Activated CD4-positive, alpha-beta T cell treated with anti-CD3 and anti-CD28 coated beads, Interleukin-2, amount 10 ng/mL, durations not matched to agents 24 days and 14 days (primary cell): Measurements from ENCODE around the gene CLEC17A. TPM values are rescaled to one million over a fixed set of nuclear protein-coding genes. Genes with fewer than 3 reads are reported as not detected.
"Not testable (repeated sequence)": the region's sequence is repeated elsewhere in the genome, so short reads cannot be mapped to it uniquely, and the experiment has no call there.

Source experiments
- DNase-seq: peaks from one replicate; pipeline ENCODE4 v3.0.0; 2022
- H3K27ac Mint-ChIP-seq: one replicate; pipeline ENCODE4 v1.8.0; 2022; ENCODE audit warnings: mild to moderate bottlenecking, mixed read lengths
- H3K27me3 Mint-ChIP-seq: one replicate; pipeline ENCODE4 v1.8.0; 2022; ENCODE audit warnings: mixed read lengths
- H3K36me3 Mint-ChIP-seq: one replicate; pipeline ENCODE4 v1.8.0; 2022; ENCODE audit warnings: low read depth, mild to moderate bottlenecking, mixed read lengths
- H3K4me1 Mint-ChIP-seq: one replicate; pipeline ENCODE4 v1.8.0; 2021; ENCODE audit warnings: mixed read lengths
- H3K4me3 Mint-ChIP-seq: one replicate; pipeline ENCODE4 v1.8.0; 2022; ENCODE audit warnings: mild to moderate bottlenecking, moderate library complexity, mixed read lengths
- H3K9me3 Mint-ChIP-seq: one replicate; pipeline ENCODE4 v1.8.0; 2021; ENCODE audit warnings: mixed read lengths
- intact Hi-C: fragments of 100-400 bp; cut with micrococcal nuclease; formaldehyde crosslinking; loops from one replicate; pipeline ENCODE4 v1.15.1; 2023
- total RNA-seq: library from RNA; stranded (reverse); gene quantifications from 2 replicates; pipeline ENCODE4 v1.2.3, GENCODE V29; 2022

The CLEC17A gene
- total RNA-seq, 1 donor from 2014 or later, result not detected

DNA sequence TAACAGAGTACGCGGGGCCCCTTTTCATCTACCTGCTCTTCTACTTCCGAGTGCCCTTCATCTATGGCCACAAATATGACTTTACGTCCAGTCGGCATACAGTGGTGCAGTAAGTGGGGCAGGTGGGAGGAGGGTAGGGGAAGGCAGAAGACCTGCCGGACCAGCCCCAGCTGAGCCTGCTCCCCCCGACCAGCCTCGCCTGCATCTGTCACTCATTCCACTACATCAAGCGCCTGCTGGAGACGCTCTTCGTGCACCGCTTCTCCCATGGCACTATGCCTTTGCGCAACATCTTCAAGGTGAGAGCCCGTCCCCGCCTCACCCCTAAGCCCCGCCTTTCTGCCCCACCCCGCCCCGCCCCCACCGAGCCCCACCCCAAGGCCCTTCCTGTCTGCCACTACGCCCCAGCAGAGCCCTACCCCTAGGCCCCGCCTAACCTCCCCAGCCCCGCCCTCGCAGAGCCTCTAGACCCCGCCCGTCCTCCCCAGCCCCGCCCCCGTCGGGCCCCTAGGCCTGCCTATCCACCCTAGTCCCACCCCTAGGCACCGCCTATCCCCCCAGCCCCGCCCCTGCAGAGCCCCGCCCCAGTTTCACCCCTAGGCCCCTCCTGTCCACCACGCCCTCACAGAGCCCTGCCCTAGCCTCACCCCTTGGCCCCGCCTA is 18.8 kb upstream of the CLEC17A start:
- Mint-ChIP-seq H3K27me3 (no peaks in the 10 kb centered on the region), H3K4me3 (no peak overlapping the region), H3K36me3 (peaks cover 23% of the 10 kb centered on the region), H3K9me3 (no peaks in the 10 kb centered on the region), H3K27ac (no peak overlapping the region), H3K4me1 (peaks cover 11% of the 10 kb centered on the region)
- intact Hi-C loops, result no loop called here
- peak; percentile 75 for DNase-seq

DNA sequence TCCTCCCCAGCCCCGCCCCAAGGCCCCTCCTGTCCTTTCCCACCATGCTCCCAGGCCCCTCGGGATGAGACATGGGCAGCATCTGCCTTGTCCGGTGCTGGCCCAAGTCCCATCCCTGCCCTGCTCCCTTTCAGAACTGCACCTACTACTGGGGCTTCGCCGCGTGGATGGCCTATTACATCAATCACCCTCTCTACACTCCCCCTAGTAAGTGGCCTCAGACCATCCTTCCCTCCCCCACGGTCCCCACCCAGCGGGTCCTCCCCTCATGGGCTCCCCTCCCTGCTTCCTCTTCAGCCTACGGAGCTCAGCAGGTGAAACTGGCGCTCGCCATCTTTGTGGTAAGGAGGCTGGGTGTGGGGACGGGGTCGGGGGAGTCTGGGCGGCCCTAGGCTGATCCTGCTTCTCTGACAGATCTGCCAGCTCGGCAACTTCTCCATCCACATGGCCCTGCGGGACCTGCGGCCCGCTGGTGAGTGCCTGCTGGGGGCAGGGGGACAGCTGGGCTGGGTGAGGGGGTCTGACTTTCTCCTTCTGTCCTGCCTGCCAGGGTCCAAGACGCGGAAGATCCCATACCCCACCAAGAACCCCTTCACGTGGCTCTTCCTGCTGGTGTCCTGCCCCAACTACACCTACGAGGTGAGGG is 18.1 kb upstream of the CLEC17A start:
- DNase-seq, H3K9me3 Mint-ChIP-seq, H3K27me3 Mint-ChIP-seq, H3K27ac Mint-ChIP-seq, H3K4me3 Mint-ChIP-seq, intact Hi-C loops: not testable (repeated sequence)
- Mint-ChIP-seq H3K36me3 (peaks cover 23% of the 10 kb centered on the region), H3K4me1 (peaks cover 17% of the 10 kb centered on the region)

DNA sequence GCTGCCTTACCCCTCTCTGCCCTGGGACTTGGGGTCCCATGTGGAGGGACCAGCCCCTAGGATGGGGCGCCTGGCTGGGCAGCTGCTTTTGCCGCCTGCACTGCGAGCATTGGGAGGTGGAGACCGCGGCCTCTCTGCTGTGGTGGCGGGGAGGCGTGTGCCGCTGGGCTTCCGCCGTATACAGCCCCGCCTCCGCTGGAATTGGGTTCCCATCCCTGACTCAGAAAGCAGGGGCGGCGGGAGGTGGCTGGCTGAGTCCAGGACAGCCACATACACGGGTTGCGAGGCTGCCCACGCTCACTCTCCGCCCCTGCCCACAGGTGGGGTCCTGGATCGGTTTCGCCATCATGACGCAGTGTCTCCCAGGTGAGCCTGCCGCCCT is 17.6 kb upstream of the CLEC17A start:
- H3K36me3 Mint-ChIP-seq, result peaks cover 23% of the 10 kb centered on the region

DNA sequence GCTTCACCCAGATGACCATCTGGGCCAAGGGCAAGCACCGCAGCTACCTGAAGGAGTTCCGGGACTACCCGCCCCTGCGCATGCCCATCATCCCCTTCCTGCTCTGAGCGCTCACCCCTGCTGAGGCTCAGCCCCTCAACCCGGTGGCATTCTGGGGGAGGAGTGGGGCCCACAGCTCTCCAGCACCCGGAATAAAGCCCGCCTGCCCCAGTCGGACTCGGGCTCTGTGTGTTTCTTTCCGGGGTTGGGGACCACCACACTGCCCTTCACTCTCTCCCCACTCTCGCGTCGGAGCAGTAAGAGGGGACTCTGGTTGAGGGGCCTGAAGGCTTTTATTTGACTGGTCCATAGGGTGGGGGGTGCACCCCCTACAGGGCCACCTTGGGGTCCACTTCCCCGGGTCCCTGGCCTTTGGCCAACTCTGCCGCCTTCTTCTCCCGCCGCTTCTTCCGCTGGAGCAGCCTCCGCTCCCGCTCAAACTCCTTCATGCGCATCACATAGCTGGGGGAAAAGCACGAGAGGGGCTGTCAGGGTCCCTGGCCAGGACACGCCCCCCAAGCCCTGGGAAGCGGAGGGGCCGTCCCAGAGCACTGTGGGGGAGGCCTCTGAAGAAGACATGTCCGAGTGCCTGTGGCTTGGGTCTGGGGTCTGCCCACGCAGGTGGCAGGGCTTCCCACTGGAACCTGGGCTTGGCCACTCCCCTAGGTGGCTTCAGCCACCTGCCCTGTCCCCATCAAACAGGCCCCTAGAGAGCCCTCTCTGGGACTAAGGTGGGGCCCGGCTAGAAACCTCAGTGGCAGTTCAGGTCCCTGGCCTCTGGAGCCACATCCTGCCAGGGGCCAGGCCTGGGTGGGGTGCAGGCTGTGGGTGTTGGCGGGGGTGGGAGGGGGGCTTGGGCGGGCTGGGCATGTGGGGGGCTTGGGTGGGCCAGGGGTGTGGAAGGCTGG is 16.8 kb upstream of the CLEC17A start:
- peaks cover 24% of the 10 kb centered on the region for H3K36me3 Mint-ChIP-seq
- H3K9me3 Mint-ChIP-seq, result no peaks in the 10 kb centered on the region
- H3K4me1 Mint-ChIP-seq, result peaks cover 18% of the 10 kb centered on the region
- H3K27ac Mint-ChIP-seq, result no peak overlapping the region
- H3K4me3 Mint-ChIP-seq, result no peak overlapping the region
- no peak for DNase-seq
- no peaks in the 10 kb centered on the region for H3K27me3 Mint-ChIP-seq
- intact Hi-C loops, result no loop called here

More for the DNA sequence above, 17.6 kb upstream of the CLEC17A start:
- DNase-seq, result no peak
- Mint-ChIP-seq H3K27me3 (no peaks in the 10 kb centered on the region), H3K27ac (no peak overlapping the region), H3K9me3 (no peaks in the 10 kb centered on the region), H3K4me3 (no peak overlapping the region), H3K4me1 (peaks cover 18% of the 10 kb centered on the region)
- intact Hi-C loops, result no loop called here

DNA sequence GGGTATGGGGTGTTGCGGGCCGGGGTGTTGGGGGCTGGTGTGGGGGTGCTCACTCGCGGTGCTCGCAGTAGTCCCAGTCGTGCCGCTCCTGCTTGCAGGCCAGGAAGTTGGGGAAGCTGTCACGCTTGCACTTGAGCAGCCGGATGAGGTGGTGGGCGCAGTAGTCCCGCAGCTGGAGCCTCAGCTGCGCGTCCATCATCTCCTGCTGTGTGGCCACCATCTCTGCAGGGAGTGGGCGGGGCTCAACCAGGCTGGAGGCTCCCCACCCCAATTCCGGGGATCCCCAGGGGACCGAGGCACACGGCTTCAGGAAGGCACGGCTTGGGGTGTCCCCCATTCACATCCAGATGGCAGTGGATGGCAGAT is 16.2 kb upstream of the CLEC17A start:
- peaks cover 27% of the 10 kb centered on the region for H3K36me3 Mint-ChIP-seq
- DNase-seq, result no peak
- intact Hi-C loops, result no loop called here
- no peaks in the 10 kb centered on the region for H3K27me3 Mint-ChIP-seq
- no peak overlapping the region for H3K4me3 Mint-ChIP-seq
- H3K27ac Mint-ChIP-seq, result no peak overlapping the region
- no peaks in the 10 kb centered on the region for H3K9me3 Mint-ChIP-seq
- H3K4me1 Mint-ChIP-seq, result peaks cover 19% of the 10 kb centered on the region

DNA sequence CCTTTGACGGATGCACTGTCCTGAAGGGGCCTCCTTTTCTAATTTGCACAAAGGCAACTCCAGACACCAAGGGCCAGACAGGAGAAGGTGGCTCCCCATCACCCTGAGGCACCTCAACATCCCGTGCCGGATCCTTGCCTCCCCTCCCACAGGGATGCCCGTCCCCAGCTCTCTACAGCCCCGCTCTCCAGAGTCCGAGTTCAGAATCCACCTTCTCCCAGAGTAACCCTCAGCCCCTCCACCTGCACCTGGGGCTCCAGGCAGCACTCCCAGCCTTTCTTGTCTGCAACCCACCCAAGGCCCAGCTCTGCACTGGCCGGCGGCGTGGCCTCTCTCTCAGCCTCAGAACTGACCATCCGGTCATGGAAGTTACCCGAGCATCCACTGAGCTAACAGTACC is 15.8 kb upstream of the CLEC17A start:
- Mint-ChIP-seq H3K9me3 (no peaks in the 10 kb centered on the region), H3K27ac (peak overlapping the region; percentile 53), H3K4me3 (no peak overlapping the region), H3K4me1 (peaks cover 19% of the 10 kb centered on the region), H3K36me3 (peaks cover 27% of the 10 kb centered on the region), H3K27me3 (no peaks in the 10 kb centered on the region)
- no peak for DNase-seq
- intact Hi-C loops, result no loop called here

GRCh38 chr19:14570864-14571527 is 11.9 kb upstream of the CLEC17A start:
- Mint-ChIP-seq H3K36me3 (peaks cover 18% of the 10 kb centered on the region), H3K27me3 (no peaks in the 10 kb centered on the region), H3K9me3 (no peaks in the 10 kb centered on the region), H3K4me3 (peak overlapping the region; percentile 91), H3K27ac (peak overlapping the region; percentile 51), H3K4me1 (peaks cover 23% of the 10 kb centered on the region)
- DNase-seq, result no peak
- intact Hi-C loops, result loop anchor here (10.0 kb wide), 1 partner anchor 214 kb away; no protein-coding TSS in a partner anchor

- intact Hi-C loops, result loop anchor here (1.0 to 10.0 kb wide), 2 partner anchors 117 to 213 kb away; no protein-coding TSS in a partner anchor
- H3K27ac Mint-ChIP-seq, result peak within 1 kb of the TSS; percentile 89
- peaks cover 23% of the 10 kb centered on the region for H3K4me1 Mint-ChIP-seq
- H3K27me3 Mint-ChIP-seq, result no peaks in the 10 kb centered on the region
- H3K9me3 Mint-ChIP-seq, result no peaks in the 10 kb centered on the region
- peak within 1 kb of the TSS; percentile 91 for H3K4me3 Mint-ChIP-seq
- peak; percentile 97 for DNase-seq
- H3K36me3 Mint-ChIP-seq, result peaks cover 17% of the 10 kb centered on the region
These were observed 11.0 kb upstream of the CLEC17A start, which contains the start of gene NDUFB7 for GRCh38 chr19:14571695-14572490. Gene NDUFB7 (minus strand): TSS chr19:14572066. CDS start chr19:14572000, 66 bp downstream.

DNA sequence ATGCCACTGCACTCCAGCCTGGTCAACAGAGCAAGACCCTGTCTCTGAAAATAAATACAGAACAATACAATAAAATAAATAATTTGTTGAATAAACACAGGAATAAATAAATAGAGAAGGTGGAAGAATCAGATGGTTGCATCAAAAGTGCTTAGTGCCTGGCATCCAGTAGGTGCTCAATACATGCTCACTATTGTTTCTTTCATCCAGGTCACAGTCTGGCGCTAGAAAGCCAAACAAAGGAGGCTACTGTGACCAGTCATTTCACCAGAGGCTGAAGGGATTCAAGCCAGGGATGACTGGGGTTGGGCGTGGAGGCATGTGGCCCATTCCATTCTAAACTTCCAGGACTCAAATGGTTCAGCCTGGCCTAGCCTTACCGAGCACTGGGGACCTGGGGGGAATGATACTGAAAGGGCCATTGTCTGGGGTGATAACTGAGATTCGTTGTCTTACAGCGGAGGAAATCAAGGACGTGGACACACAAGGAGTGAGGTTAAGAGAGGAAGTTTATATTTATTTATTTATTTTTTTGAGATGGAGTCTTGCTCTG is 7.4 kb upstream of the CLEC17A start:
- H3K36me3 Mint-ChIP-seq, result peaks cover 3% of the 10 kb centered on the region
- no peaks in the 10 kb centered on the region for H3K9me3 Mint-ChIP-seq
- H3K27me3 Mint-ChIP-seq, result no peaks in the 10 kb centered on the region
- no peak for DNase-seq
- no peak overlapping the region for H3K27ac Mint-ChIP-seq
- intact Hi-C loops, result loop anchor here (10.0 kb wide), 1 partner anchor 209 kb away; no protein-coding TSS in a partner anchor
- no peak overlapping the region for H3K4me3 Mint-ChIP-seq
- peaks cover 10% of the 10 kb centered on the region for H3K4me1 Mint-ChIP-seq

DNA sequence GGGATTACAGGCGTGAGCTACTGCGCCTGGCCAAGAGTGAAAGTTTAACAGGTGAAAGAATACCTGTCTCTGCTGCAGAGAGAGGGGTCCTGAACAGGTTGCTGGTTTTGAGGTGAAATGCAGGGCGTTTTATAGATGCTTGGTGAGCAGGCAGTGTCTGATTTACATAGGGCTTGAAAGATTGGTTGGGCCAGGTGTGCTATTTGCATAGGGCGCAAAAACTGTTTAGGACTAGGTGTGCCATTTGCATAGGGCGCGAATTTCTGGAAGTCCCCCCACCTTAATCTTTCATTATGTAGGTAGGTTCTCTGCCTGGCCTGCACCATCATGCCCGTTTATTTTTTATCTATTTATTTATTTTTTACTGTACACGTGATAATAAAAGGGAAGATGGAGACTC is 6.5 kb upstream of the CLEC17A start:
- Mint-ChIP-seq H3K36me3 (peaks cover 2% of the 10 kb centered on the region), H3K27ac (no peak overlapping the region), H3K4me3 (no peak overlapping the region), H3K4me1 (peaks cover 10% of the 10 kb centered on the region), H3K27me3 (no peaks in the 10 kb centered on the region), H3K9me3 (no peaks in the 10 kb centered on the region)
- DNase-seq, result no peak
- intact Hi-C loops, result loop anchor here (10.0 kb wide), 1 partner anchor 208 kb away; no protein-coding TSS in a partner anchor

DNA sequence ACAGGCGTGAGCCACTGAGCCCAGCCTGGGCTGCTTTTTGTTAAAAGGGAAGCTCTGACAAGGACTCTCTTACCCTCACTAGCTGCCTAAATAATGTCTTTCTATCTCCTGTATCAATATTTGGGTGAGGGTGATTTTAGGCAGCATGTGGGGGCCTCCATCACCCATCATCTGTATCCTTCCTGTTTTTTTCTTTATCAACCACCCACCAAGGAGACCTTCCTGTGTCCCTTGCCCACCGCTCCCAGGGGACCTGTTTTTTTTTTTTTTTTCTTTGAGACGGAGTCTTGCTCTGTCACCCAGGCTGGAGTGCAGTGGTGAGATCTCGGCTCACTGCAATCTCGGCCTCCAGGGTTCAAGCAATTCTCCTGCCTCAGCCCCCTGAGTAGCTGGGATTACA is 5.6 kb upstream of the CLEC17A start:
- Mint-ChIP-seq H3K27ac (no peak overlapping the region), H3K36me3 (no peaks in the 10 kb centered on the region), H3K27me3 (no peaks in the 10 kb centered on the region), H3K4me3 (no peak overlapping the region), H3K4me1 (peaks cover 8% of the 10 kb centered on the region), H3K9me3 (no peaks in the 10 kb centered on the region)
- no peak for DNase-seq
- intact Hi-C loops, result loop anchor here (10.0 kb wide), 1 partner anchor 208 kb away; no protein-coding TSS in a partner anchor

DNA sequence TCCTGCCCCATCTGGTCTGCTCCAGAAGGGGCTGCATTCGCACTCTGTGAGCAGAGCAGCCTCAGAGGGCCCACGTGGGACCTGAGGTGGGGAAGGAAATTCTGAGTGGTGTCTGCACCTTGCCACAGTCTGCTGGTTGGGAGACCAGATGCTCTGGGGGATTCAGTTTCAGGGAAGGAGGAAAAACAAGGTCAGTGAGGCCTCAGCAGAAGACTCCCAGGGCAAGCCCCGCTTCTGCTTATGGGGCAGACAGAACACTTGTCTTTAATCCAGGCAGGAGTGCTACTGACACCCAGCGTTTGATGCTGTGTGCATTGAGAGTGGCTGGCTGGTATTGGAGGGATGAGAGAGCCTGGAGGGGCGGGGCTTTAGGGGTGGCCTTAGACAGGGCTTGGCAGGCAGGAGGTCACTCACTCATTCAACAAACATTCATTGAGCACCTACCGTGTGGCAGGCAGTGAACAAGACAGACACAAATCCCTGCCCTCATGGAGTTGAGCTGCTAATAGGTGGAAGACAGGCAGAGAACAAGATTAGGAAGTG is 4.9 kb upstream of the CLEC17A start:
- no peak for DNase-seq
- no peak overlapping the region for H3K27ac Mint-ChIP-seq
- H3K36me3 Mint-ChIP-seq, result no peaks in the 10 kb centered on the region

More for the DNA sequence above, 4.9 kb upstream of the CLEC17A start:
- intact Hi-C loops, result loop anchor here (10.0 kb wide), 1 partner anchor 207 kb away; no protein-coding TSS in a partner anchor
- H3K4me1 Mint-ChIP-seq, result peaks cover 8% of the 10 kb centered on the region
- no peaks in the 10 kb centered on the region for H3K9me3 Mint-ChIP-seq
- H3K4me3 Mint-ChIP-seq, result no peak overlapping the region
- H3K27me3 Mint-ChIP-seq, result no peaks in the 10 kb centered on the region
